GM19035 (cell line): ENCODE data around the gene FOXL2.
"Not testable (repeated sequence)": the region's sequence is repeated elsewhere in the genome, so short reads cannot be mapped to it uniquely, and the experiment has no call there.

Source experiments
- ATAC-seq: cut with Tn5 transposase; IDR thresholded peaks from one replicate; pipeline ENCODE4 v1.9.1; 2021; ENCODE audit not compliant: unreplicated experiment

Gene FOXL2

GRCh38 chr3:138933981-138934691 lies 12.8 kb downstream of the FOXL2 start:
- no peak for ATAC-seq

- ATAC-seq = no peak
Observed at GRCh38 chr3:138933068-138933668, 13.8 kb downstream of the FOXL2 start.

GRCh38 chr3:138928727-138929372 lies 18.1 kb downstream of the FOXL2 start:
- ATAC-seq = no peak

GRCh38 chr3:138923531-138923994 lies 23.4 kb downstream of the FOXL2 start:
- ATAC-seq = peak; percentile 86

- ATAC-seq = not testable (repeated sequence)
Observed at GRCh38 chr3:138922400-138922799, 24.5 kb downstream of the FOXL2 start.

GRCh38 chr3:138921316-138922292 lies 25.3 kb downstream of the FOXL2 start:
- no peak for ATAC-seq

- no peak for ATAC-seq
Observed at GRCh38 chr3:138919325-138919724, 27.6 kb downstream of the FOXL2 start.

GRCh38 chr3:138916824-138917223 lies 30.1 kb downstream of the FOXL2 start:
- no peak for ATAC-seq

- peak; percentile 82 for ATAC-seq
Observed at GRCh38 chr3:138915503-138916498, 31.1 kb downstream of the FOXL2 start.

GRCh38 chr3:138914870-138915502 lies 32.0 kb downstream of the FOXL2 start:
- ATAC-seq = peak; percentile 21

- no peak for ATAC-seq
Observed at GRCh38 chr3:138913766-138914165, 33.2 kb downstream of the FOXL2 start.

GRCh38 chr3:138912237-138912636 lies 34.7 kb downstream of the FOXL2 start:
- ATAC-seq = no peak

- ATAC-seq = no peak
Observed at GRCh38 chr3:138911621-138912020, 35.3 kb downstream of the FOXL2 start.

GRCh38 chr3:138909904-138910303 lies 37.0 kb downstream of the FOXL2 start:
- ATAC-seq = no peak

GRCh38 chr3:138908846-138909245 lies 38.1 kb downstream of the FOXL2 start:
- ATAC-seq = no peak

GRCh38 chr3:138907539-138907938 lies 39.4 kb downstream of the FOXL2 start:
- no peak for ATAC-seq

GRCh38 chr3:138902171-138902570 lies 44.8 kb downstream of the FOXL2 start:
- ATAC-seq = no peak

- no peak for ATAC-seq
Observed at GRCh38 chr3:138901567-138901966, 45.4 kb downstream of the FOXL2 start.

- no peak for ATAC-seq
Observed at GRCh38 chr3:138899351-138899991, 47.5 kb downstream of the FOXL2 start.
